Rectal smooth muscle tissue (tissue), 1 donor: ENCODE results near the gene ABITRAM.
"Not testable (repeated sequence)": the region's sequence is repeated elsewhere in the genome, so short reads cannot be mapped to it uniquely, and the experiment has no call there.

Experiments used
- H3K27ac ChIP-seq: one replicate; pipeline ENCODE4 v1.7.0; 2013; ENCODE audit warnings: low read depth, low read length, inconsistent platforms
- H3K27me3 ChIP-seq: one replicate; pipeline ENCODE4 v1.7.0; 2013; ENCODE audit warnings: low read length; ENCODE audit not compliant: control insufficient read depth, insufficient read depth
- H3K36me3 ChIP-seq: one replicate; pipeline ENCODE4 v1.7.0; 2013; ENCODE audit warnings: low read length; ENCODE audit not compliant: control insufficient read depth, insufficient read depth
- H3K4me1 ChIP-seq: one replicate; pipeline ENCODE4 v1.7.0; 2013; ENCODE audit warnings: low read length; ENCODE audit not compliant: control insufficient read depth, insufficient read depth
- H3K4me3 ChIP-seq: one replicate; pipeline ENCODE4 v1.7.0; 2013; ENCODE audit warnings: low read length
- H3K9ac ChIP-seq: one replicate; pipeline ENCODE4 v1.7.0; 2013; ENCODE audit warnings: low read length

The ABITRAM gene, protein sequence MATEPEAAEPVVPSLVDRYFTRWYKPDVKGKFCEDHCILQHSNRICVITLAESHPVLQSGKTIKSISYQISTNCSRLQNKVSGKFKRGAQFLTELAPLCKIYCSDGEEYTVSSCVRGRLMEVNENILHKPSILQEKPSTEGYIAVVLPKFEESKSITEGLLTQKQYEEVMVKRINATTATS

DNA sequence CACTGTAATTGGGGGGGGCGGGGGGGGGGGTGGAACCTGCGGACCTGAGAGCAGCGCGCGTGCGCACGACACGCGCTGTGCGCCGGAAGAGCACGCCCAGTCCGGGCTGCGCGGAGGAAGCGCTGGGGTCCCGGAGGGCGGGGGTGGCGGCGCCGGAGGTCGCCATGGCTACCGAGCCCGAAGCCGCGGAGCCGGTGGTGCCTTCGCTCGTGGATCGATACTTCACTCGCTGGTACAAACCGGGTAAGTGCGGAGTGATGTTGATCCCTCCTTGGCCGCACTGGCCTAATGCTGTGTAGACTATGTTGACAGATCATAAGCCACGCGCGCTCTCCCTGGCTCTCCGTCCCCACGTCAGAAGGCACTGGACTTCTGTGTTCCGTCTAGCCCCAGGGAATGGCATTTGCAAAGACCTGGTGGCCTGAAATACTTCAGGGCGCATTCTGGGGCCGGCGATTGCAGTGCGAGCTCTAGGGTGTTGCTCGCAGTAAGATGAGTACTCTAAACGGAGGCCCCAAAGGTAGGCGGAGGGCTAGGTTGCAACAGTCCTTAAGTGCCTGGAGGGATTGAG is at the start of gene ABITRAM:
ABITRAM (plus strand) TSS at position 78 of the 571 bp plus-strand sequence; CDS start at position 165, 87 bp downstream.
- Histone ChIP-seq H3K4me1 (peaks cover 13% of the 10 kb centered on the region), H3K36me3 (no peaks in the 10 kb centered on the region), H3K9ac (peak within 1 kb of the TSS; percentile 81), H3K27me3 (no peaks in the 10 kb centered on the region), H3K27ac (peak within 1 kb of the TSS; percentile 91), H3K4me3 (peak within 1 kb of the TSS; percentile 96)

DNA sequence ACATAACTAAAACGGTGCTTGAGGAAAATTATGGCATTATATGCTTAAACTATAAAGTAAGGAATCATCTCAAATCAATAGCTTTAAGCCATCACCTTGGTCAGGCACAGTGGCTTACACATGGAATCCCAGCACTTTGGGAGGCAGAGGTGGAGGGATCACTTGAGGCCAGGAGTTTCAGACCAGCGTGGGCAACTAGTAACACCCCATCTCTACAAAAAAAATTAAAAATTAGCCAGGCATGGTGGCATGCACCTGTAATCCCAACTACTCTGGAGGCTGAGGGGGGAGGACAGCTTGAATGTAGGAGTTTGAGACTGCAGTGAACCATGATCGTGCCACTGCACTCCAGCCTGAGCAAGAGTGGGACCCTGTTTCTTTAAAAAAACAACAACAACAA is 49.5 kb upstream of the ABITRAM start:
- Histone ChIP-seq H3K4me1 (no peaks in the 10 kb centered on the region), H3K9ac (no peak overlapping the region), H3K36me3 (peaks cover 6% of the 10 kb centered on the region), H3K27me3 (no peaks in the 10 kb centered on the region), H3K27ac (no peak overlapping the region), H3K4me3 (no peak overlapping the region)

DNA sequence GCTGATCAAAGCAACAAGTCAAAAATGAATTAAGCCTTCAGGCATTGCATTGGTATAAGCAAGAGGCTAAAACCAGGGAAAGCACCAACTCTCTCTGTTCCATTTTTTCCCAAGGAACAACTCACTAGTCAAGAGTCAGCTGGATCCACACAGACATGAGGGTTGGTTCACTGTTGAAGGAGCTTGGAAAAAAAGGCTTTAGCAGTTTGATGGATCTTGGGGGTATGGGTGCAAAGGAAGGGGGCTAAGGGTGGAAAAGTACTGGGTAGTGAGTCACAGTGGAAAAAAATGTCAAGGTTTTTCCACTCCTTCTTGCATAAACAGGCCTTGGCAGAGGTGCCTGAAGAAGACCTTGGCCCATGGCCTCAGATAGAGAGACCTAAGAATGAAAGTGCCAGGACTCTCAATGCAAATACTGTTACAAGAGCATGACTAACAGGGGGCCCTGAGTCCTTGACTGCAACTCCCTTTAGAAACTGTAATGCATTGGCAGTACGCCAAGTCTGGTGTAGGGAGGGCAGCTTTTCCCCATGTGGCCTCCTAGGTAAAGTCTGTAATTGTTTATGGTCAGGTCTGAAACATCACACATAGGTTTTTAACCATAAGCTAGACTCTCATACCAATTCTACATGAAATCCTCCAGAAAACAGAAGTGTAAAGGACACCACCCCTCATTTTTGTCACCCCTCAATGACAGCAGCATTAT is 48.4 kb upstream of the ABITRAM start:
- Histone ChIP-seq H3K4me3 (no peak overlapping the region), H3K36me3 (peaks cover 3% of the 10 kb centered on the region), H3K27ac (no peak overlapping the region), H3K9ac (no peak overlapping the region), H3K4me1 (no peaks in the 10 kb centered on the region), H3K27me3 (no peaks in the 10 kb centered on the region)

DNA sequence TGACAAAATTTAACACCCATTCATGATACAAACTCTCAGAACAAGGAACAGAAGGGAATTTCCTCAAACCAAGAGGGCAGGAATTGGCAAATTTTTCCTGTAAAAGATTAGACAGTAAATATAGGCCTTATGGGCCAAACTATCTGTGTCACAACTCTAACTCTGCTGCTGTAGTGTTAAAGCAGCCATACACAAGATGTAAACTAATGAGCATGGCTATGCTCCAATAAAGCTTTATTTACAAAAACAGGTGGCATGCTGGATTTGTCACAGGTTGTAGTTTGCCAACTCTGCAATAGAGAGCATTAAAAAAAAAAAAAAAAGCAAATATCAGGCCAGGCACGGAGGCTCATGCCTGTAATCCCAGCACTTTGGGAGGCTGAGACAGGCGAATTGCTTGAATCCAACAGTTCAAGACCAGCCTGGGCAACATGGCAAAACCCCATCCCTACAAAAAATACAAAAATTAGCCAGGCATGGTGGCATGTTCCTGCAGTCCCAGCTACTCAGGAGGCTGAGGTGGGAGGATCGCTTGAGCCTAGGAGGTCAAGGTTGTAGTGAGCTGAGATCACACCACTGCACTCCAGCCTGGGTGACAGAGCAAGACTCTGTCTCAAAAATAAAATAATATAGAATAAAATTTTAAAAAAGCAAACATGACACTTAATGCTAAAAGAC is 47.5 kb upstream of the ABITRAM start:
- H3K36me3 ChIP-seq, H3K27ac ChIP-seq, H3K4me3 ChIP-seq, H3K9ac ChIP-seq, H3K4me1 ChIP-seq, H3K27me3 ChIP-seq: not testable (repeated sequence)

DNA sequence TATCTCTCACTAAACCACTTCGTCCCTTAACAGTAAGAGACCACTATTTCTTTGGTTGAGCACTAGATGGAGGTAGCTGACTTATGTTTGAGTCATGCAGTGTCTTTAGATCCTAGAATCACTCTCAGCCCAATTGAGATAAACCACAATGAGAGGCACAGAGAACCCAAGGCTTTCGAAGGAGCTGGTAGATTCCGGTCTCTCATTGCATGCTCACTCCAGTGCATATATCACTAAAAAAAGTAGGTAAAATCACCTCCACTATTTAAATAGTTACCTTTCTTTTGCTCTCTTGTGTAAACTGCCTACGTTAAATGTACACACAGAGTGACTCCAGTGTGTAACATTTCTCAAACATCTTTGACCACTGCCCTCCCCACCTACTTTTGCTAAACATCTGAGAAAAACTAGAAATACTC is 44.5 kb upstream of the ABITRAM start:
- no peak overlapping the region for H3K9ac ChIP-seq
- H3K4me3 ChIP-seq: no peak overlapping the region
- H3K4me1 ChIP-seq: no peaks in the 10 kb centered on the region
- no peak overlapping the region for H3K27ac ChIP-seq
- no peaks in the 10 kb centered on the region for H3K27me3 ChIP-seq
- peaks cover 26% of the 10 kb centered on the region for H3K36me3 ChIP-seq

DNA sequence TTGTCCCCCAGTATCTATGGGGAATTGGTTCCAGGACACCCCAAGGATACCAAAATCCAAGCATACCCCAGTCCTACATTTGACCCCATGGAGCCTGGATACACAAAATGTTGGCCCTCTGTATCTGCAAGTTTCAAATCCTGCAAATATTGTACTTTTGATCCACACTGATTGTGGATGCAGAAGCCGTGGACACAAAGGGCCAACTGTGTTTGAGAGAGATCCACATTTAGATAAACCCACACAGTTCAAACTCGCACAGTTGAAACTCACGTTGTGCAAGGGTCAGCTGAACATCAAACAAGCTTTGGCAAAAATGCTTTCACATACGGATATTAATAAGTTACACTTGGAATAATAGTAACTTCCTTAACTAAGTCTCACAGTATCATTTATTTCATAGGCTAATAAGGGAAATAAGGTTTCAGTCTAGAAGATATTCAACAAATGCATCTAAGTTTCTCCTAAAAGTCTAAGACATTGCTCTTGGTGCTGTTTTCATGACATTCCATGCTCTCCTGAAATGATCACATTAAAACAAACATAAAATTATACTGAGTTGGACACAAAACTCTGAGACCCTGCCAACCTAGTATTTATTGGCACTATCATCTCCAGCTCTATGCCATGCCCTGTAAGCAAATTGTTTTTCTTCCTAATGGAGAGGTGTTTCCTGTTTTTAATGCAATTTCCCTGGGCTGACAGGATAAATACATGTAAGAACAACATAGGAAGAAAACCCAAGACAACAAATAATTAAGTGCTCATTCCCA is 39.8 kb upstream of the ABITRAM start:
- Histone ChIP-seq H3K4me1 (no peaks in the 10 kb centered on the region), H3K27ac (no peak overlapping the region), H3K27me3 (no peaks in the 10 kb centered on the region), H3K4me3 (no peak overlapping the region), H3K36me3 (peaks cover 44% of the 10 kb centered on the region), H3K9ac (no peak overlapping the region)

DNA sequence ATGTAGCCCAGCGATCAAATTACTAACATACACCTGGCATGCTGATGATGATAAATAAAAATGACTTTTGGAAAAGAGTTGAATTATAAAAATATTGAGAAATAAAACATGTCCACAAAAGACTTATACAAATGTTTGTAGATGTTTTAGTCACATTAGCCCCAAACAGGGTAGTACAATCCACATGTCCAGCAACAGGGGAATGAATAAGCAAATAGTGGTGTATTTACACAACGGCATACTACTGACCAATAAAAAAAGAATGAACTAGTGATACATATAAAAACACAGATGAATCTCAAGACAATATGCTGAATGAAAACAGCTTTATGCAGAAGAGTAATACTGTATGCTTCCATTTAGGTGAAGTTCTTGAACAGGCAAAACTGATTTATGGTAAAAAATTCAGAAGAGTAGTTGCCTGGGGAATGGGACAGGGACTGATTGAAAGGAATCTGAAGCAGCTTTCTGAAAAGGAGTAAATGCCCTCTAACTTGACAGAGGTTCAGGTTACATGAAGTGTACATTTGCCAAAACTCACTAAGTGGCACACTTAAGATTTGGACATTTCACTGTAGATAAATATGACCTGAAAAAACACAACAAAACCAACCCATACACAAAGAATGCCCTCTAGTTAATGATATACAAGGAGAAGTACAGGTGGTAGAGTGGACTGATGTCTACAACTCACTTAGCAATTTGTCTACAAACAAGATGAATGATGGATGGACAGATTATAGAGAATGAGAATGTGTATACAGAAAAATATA is 36.7 kb upstream of the ABITRAM start:
- Histone ChIP-seq H3K27me3 (no peaks in the 10 kb centered on the region), H3K9ac (no peak overlapping the region), H3K4me1 (no peaks in the 10 kb centered on the region), H3K36me3 (peaks cover 36% of the 10 kb centered on the region), H3K27ac (no peak overlapping the region), H3K4me3 (no peak overlapping the region)

DNA sequence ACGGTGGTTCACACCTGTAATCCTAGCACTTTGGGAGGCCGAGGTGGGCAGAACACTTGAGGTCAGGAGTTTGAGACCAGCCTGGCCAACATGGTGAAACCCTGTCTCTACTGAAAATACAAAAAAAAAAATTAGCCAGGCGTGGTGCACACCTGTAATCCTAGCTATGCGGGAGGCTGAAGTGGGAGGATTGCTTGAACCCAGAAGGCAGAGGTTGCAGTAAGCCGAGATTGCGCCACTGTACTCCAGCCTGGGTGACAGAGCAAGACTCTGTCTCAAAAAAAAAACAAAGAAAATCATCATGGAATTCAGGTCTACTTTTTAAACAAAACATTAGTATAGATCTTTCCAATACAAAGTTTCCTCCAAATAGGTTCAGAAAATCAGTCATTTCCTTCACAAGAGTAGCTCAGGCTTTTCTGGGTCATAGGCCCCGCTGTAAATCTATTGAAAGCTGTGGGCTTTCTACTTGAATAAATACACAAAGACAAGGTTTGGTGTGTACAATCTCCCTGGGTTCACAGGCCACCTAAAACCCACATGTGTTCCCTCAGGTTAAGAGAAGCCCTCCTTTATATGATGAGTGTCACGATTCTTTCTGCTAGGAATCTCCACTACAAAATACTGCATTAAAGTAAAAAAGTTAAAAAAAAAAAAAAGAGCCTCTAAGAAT is 35.0 kb upstream of the ABITRAM start:
- not testable (repeated sequence) for H3K27me3 ChIP-seq, H3K27ac ChIP-seq, H3K4me1 ChIP-seq, H3K4me3 ChIP-seq, H3K9ac ChIP-seq
- H3K36me3 ChIP-seq: peaks cover 34% of the 10 kb centered on the region

DNA sequence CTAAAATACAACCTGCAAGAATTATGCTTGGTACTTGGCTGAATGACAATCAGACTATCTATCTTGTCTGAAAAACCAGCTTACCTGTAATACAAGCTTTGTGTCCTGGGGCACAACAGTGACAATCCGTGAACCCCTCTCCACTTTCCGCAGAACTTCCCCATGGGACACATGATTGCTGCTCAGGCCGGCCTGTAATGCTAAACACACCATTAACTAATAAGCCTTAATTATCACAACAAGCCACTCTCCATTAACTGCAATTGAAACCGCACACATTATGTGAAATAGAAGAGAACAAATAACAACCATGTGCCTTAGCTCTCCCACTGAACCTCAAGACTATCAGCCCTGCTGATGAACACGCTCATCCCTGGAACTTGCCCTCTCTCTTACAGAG is 34.0 kb upstream of the ABITRAM start:
- H3K36me3 ChIP-seq: peaks cover 31% of the 10 kb centered on the region

DNA sequence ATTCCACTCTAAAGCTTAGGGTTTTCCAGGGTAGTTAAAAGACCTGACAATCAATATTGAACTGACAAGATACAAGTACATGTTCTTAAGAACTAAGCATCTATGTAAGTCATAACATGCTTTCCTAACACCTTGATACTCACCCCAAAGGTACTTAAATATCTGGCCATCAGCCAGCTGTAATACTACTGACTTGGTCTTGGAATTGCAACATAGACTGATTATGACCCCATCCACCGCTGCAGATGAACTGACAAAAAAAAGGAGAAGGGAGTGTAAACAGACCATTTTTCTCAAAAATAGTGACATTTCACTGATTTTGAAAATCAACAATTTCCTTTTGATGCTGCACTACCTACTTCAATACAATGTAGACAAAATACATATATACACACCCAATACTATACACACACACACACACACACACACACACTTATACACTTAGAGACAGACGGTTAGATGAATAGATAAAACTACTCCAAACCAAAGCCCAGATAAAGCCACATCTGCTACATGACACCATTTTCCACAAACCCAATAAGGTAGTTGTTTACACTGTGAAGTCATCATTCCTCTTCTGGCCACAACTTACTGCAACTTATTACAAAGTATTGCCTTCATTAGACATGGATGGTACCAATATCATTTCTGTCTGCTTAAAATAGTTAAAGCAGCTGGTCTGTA is 30.6 kb upstream of the ABITRAM start:
- H3K4me1 ChIP-seq: no peaks in the 10 kb centered on the region
- H3K4me3 ChIP-seq: no peak overlapping the region
- no peak overlapping the region for H3K9ac ChIP-seq
- peaks cover 25% of the 10 kb centered on the region for H3K36me3 ChIP-seq
- H3K27me3 ChIP-seq: no peaks in the 10 kb centered on the region
- H3K27ac ChIP-seq: no peak overlapping the region

More for the DNA sequence above, 34.0 kb upstream of the ABITRAM start:
- H3K9ac ChIP-seq: no peak overlapping the region
- H3K27me3 ChIP-seq: no peaks in the 10 kb centered on the region
- no peaks in the 10 kb centered on the region for H3K4me1 ChIP-seq
- H3K4me3 ChIP-seq: no peak overlapping the region
- H3K27ac ChIP-seq: no peak overlapping the region

DNA sequence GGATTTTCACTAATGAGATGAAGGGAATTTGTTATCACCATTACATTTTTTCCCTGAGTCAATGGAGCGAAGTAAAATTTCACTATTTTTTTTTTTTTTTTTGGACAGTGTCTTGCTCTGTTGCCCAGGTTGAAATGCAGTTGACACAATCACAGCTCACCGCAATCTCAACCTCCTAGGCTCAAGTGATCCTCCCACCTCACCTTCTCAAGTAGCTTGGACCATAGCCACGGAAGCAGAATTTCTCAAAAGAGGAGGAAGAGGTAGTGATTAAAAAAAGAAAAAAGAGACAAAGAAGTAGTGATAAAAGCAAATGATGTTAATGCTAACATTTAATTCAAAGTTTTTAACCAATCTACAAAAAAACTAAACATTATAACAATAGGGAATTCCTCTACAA is 30.0 kb upstream of the ABITRAM start:
- Histone ChIP-seq H3K27me3 (no peaks in the 10 kb centered on the region), H3K4me1 (no peaks in the 10 kb centered on the region), H3K4me3 (no peak overlapping the region), H3K36me3 (peaks cover 25% of the 10 kb centered on the region), H3K27ac (no peak overlapping the region), H3K9ac (no peak overlapping the region)
